COR-L47 (cell line): ENCODE measurements around the gene CDC42BPB.
"Not testable (repeated sequence)": the region's sequence is repeated elsewhere in the genome, so short reads cannot be mapped to it uniquely, and the experiment has no call there.

ENCODE experiments used
- DNase-seq: peaks from one replicate; lab custom pipeline; 2025; lab: John Stamatoyannopoulos, UW

Gene CDC42BPB

GRCh38 chr14:102927878-102928411 is 129.4 kb downstream of the CDC42BPB start:
- no peak for DNase-seq

- DNase-seq = no peak
Measured at GRCh38 chr14:102927346-102927877, 129.9 kb downstream of the CDC42BPB start.

GRCh38 chr14:102926840-102927239 is 130.5 kb downstream of the CDC42BPB start:
- not testable (repeated sequence) for DNase-seq

GRCh38 chr14:102926104-102926503 is 131.2 kb downstream of the CDC42BPB start:
- no peak for DNase-seq

GRCh38 chr14:102925646-102926045 is 131.7 kb downstream of the CDC42BPB start:
- DNase-seq = no peak

GRCh38 chr14:102924632-102925588 is 132.4 kb downstream of the CDC42BPB start:
- DNase-seq = no peak

GRCh38 chr14:102923925-102924486 is 133.3 kb downstream of the CDC42BPB start:
- DNase-seq = no peak

GRCh38 chr14:102923201-102923924 is 134.0 kb downstream of the CDC42BPB start:
- DNase-seq = no peak

GRCh38 chr14:102922490-102923200 is 134.7 kb downstream of the CDC42BPB start, which contains the start of gene AMN:
Gene AMN (plus strand): TSS chr14:102922663. CDS start chr14:102922689, 26 bp downstream.
- no peak for DNase-seq

- no peak for DNase-seq
Measured at GRCh38 chr14:102920998-102921304, 136.4 kb downstream of the CDC42BPB start.

- no peak for DNase-seq
Measured at GRCh38 chr14:102920273-102920997, 136.9 kb downstream of the CDC42BPB start.

GRCh38 chr14:102918438-102918837 is 138.9 kb downstream of the CDC42BPB start:
- DNase-seq = no peak

- peak; percentile 42 for DNase-seq
Measured at GRCh38 chr14:102917469-102918211, 139.7 kb downstream of the CDC42BPB start.

GRCh38 chr14:102917056-102917385 is 140.3 kb downstream of the CDC42BPB start:
- DNase-seq = no peak

- no peak for DNase-seq
Measured at GRCh38 chr14:102916347-102917055, 140.8 kb downstream of the CDC42BPB start.

GRCh38 chr14:102915292-102916110 is 141.8 kb downstream of the CDC42BPB start:
- no peak for DNase-seq

- no peak for DNase-seq
Measured at GRCh38 chr14:102914474-102915291, 142.7 kb downstream of the CDC42BPB start.
